GM12878 (cell line): ENCODE measurements around the gene PTK7. TPM values are rescaled to one million over a fixed set of nuclear protein-coding genes. Genes with fewer than 3 reads are reported as not detected.

ENCODE experiments used
- ATAC-seq: fragments of 200-7000 bp; cut with Tn5 transposase; 3 replicates; pipeline ENCODE4 v1.9.1; 2020; ENCODE audit warnings: mild to moderate bottlenecking, moderate library complexity
- BruUV-seq: library from RNA; stranded (reverse); fragments of 400-500 nt; replicated peaks from 2 replicates; lab custom pipeline; 2021; lab: Mats Ljungman, UMichigan
- CTCF ChIA-PET: fragments of 300-600 bp; sonication (Branson Sonifier 250); formaldehyde crosslinking; extraction: SDS; loops from one replicate; lab custom pipeline; 2021; ENCODE audit warnings: inconsistent platforms; lab: Yijun Ruan, JAX
- POLR2A ChIA-PET: fragments of 350-600 bp; formaldehyde crosslinking; extraction: SDS; loops from one replicate; lab custom pipeline; 2021; ENCODE audit warnings: inconsistent platforms; lab: Charles Lee
- RAD21 ChIA-PET: fragments of 300-600 bp; sonication (Branson Sonifier 250); formaldehyde crosslinking; loops from one replicate; lab custom pipeline; 2023; ENCODE audit warnings: antibody characterized with exemption; ENCODE audit not compliant: unreplicated experiment; lab: Charles Lee
- SMC1A ChIA-PET: fragments of 300-600 bp; sonication (Branson Sonifier 250); formaldehyde crosslinking; loops from one replicate; lab custom pipeline; 2023; ENCODE audit not compliant: unreplicated experiment, uncharacterized antibody; lab: Charles Lee
- DNase-seq: peaks from one replicate; pipeline ENCODE4 v3.0.0-alpha.2; 2011; ENCODE audit warnings: low read depth, low spot score
- FAIRE-seq: peaks from 3 replicates; lab custom pipeline; 2011; peaks lifted over from hg19 to GRCh38; lab: Jason Lieb, UNC
- H2AFZ ChIP-seq: 2 replicates; pipeline ENCODE4 v1.6.0; 2011; ENCODE audit warnings: low read depth, low read length, control low read depth; ENCODE audit not compliant: control insufficient read depth
- H3K27ac ChIP-seq: 2 replicates; pipeline ENCODE4 v1.5.1; 2011; ENCODE audit warnings: control low read depth; ENCODE audit not compliant: control insufficient read depth, insufficient read depth
- H3K27me3 ChIP-seq, 2 experiments: replicated peaks in 1 of 2; 2 replicates each; pipeline versions ENCODE4 v1.6.0 to v1.6.1; 2011; ENCODE audit warnings: low read length in 1 of 2; ENCODE audit not compliant: control insufficient read depth in 2 of 2, insufficient read depth in 2 of 2
- H3K36me3 ChIP-seq, 2 experiments: 2 replicates each; pipeline ENCODE4 v1.5.1; 2011; ENCODE audit warnings: low read length in 1 of 2; ENCODE audit not compliant: control insufficient read depth in 2 of 2, insufficient read depth in 2 of 2
- H3K4me1 ChIP-seq: 2 replicates; pipeline ENCODE4 v1.6.1; 2011; ENCODE audit warnings: mild to moderate bottlenecking, low read length, moderate library complexity, mixed read lengths; ENCODE audit not compliant: control insufficient read depth, insufficient read depth
- H3K4me2 ChIP-seq: 2 replicates; pipeline ENCODE4 v1.6.0; 2011; ENCODE audit warnings: control low read depth; ENCODE audit not compliant: control insufficient read depth, insufficient read depth
- H3K4me3 ChIP-seq: fragments of 200-600 bp; sonication (generic); 2 replicates; pipeline ENCODE4 v1.5.1; 2016
- H3K79me2 ChIP-seq: 2 replicates; pipeline ENCODE4 v1.6.0; 2011; ENCODE audit warnings: low read length; ENCODE audit not compliant: control insufficient read depth, insufficient read depth
- H3K9ac ChIP-seq: 2 replicates; pipeline ENCODE4 v1.8.0; 2011; ENCODE audit warnings: low read length, control low read depth, mixed read lengths; ENCODE audit not compliant: control insufficient read depth, insufficient read depth
- H3K9me3 ChIP-seq: replicated peaks from 3 replicates; pipeline ENCODE4 v1.5.1; 2011; ENCODE audit warnings: mild to moderate bottlenecking, low read length; ENCODE audit not compliant: control insufficient read depth, insufficient read depth
- H4K20me1 ChIP-seq: 2 replicates; pipeline ENCODE4 v1.6.0; 2011; ENCODE audit not compliant: control insufficient read depth, insufficient read depth
- CREM ChIP-seq: IDR thresholded peaks from 2 replicates; pipeline ENCODE4 v1.6.1; 2014; ENCODE audit warnings: antibody characterized with exemption, low read depth
- E2F8 ChIP-seq: fragments of 450-650 bp; IDR thresholded peaks from 2 replicates; pipeline ENCODE4 v1.6.1; 2018; ENCODE audit warnings: mild to moderate bottlenecking, low read depth, moderate library complexity; ENCODE audit not compliant: partially characterized antibody
- NR2F1 ChIP-seq: fragments of 450-650 bp; conservative IDR thresholded peaks from 2 replicates; pipeline ENCODE4 v1.6.1; 2017; ENCODE audit warnings: mild to moderate bottlenecking
- POLR2A ChIP-seq: IDR thresholded peaks from 2 replicates; pipeline ENCODE4 v1.6.1; 2011; ENCODE audit warnings: low read depth, mild to moderate bottlenecking, low read length
- POLR2AphosphoS5 ChIP-seq: IDR thresholded peaks from 2 replicates; pipeline ENCODE4 v1.6.1; 2011; ENCODE audit warnings: mild to moderate bottlenecking, low read length, inconsistent platforms
- RAD21 ChIP-seq: IDR thresholded peaks from 2 replicates; pipeline ENCODE4 v1.6.1; 2011; ENCODE audit warnings: mild to moderate bottlenecking, low read depth, low read length, moderate library complexity; ENCODE audit not compliant: insufficient read depth
- REST ChIP-seq: IDR thresholded peaks from 2 replicates; pipeline ENCODE4 v1.6.1; 2012; ENCODE audit warnings: mild to moderate bottlenecking, low read depth, low read length
- SMARCA5 ChIP-seq: fragments of 450-650 bp; IDR thresholded peaks from 2 replicates; pipeline ENCODE4 v1.6.1; 2017; ENCODE audit warnings: mild to moderate bottlenecking
- SPI1 ChIP-seq: IDR thresholded peaks from 2 replicates; pipeline ENCODE4 v1.6.1; 2011; ENCODE audit warnings: low read depth, mild to moderate bottlenecking, low read length, moderate library complexity, borderline replicate concordance; ENCODE audit not compliant: insufficient read depth
- ZNF24 ChIP-seq: fragments of 450-650 bp; IDR thresholded peaks from 2 replicates; pipeline ENCODE4 v1.6.1; 2017; ENCODE audit warnings: antibody characterized with exemption, mild to moderate bottlenecking
- ZNF592 ChIP-seq: fragments of 450-650 bp; IDR thresholded peaks from 2 replicates; pipeline ENCODE4 v1.6.1; 2017; ENCODE audit warnings: mild to moderate bottlenecking, moderate library complexity
- WGBS: methylation state at CpG from one replicate; pipeline ENCODE4 v1.1.6; 2016; ENCODE audit warnings: low lambda C conversion rate; ENCODE audit not compliant: insufficient replicate concordance, insufficient coverage; ENCODE audit errors: missing lambda C conversion rate; 5-methylcytosine and 5-hydroxymethylcytosine counted together
- in situ Hi-C: fragments of 300-500 bp; cut with MboI; formaldehyde crosslinking; loops from 9 replicates; pipeline ENCODE4 v1.14.3; 2018; ENCODE audit warnings: mixed read lengths
- intact Hi-C: fragments of 100-400 bp; cut with micrococcal nuclease; formaldehyde crosslinking; loops from one replicate; pipeline ENCODE4 v1.14.2; 2022; ENCODE audit not compliant: unreplicated experiment
- polyA plus RNA-seq, 11 experiments: library from polyadenylated mRNA; depleted of rRNA in 4 of 11; unstranded in 6 of 11; stranded (reverse) in 5 of 11; fragments of >200 nt; fragmentation: Nextera tagmentation in 4 of 11; fragmentation: Illumina TruSeq in 1 of 11; extraction: Ambion mirVana in 4 of 11; extraction: Trizol in 1 of 11; gene quantifications; 1 replicate in 1 of 11; 2 replicates in 10 of 11; pipeline versions ENCODE4 v1.2.1 to v1.2.3, GENCODE V29; 2011 to 2016; ENCODE audit warnings: inconsistent platforms in 2 of 11, missing spikeins in 2 of 11, low read depth in 1 of 11
- total RNA-seq, 4 experiments: library from RNA; depleted of rRNA in 3 of 4; stranded (reverse); fragments of >200 nt in 3 of 4; fragmentation: Illumina TruSeq in 1 of 4; extraction: Trizol in 1 of 4; gene quantifications; 2 replicates each; pipeline versions ENCODE4 v1.2.1 to v1.2.3, GENCODE V29; 2013 to 2021

The PTK7 gene
- total and polyA plus RNA-seq, 10 of the 15 experiments (the other 5 are each of a cell fraction or from before 2014, with no cell fraction given) = 0.18 to 14.4 (median 3.3) TPM; not detected in 1

- RAD21 ChIA-PET = interaction anchor here (1.4 kb wide), 1 partner anchor 182 kb away, joined by 3 read pairs; no protein-coding TSS in a partner anchor
Measured at GRCh38 chr6:43146261-43146660, 70.1 kb downstream of the PTK7 start.

More at GRCh38 chr6:43146261-43146660, 70.1 kb downstream of the PTK7 start:
- no peak overlapping the region for H3K4me2 ChIP-seq
- TF ChIP-seq NR2F1 (no peak), CREM (no peak), SPI1 (no peak), E2F8 (no peak), RAD21 (no peak), ZNF24 (no peak), REST (no peak), POLR2A (no peak), SMARCA5 (no peak), POLR2AphosphoS5 (no peak), ZNF592 (no peak)
- BruUV-seq = no TSS peak
- H2AFZ ChIP-seq = no peak overlapping the region
- CTCF ChIA-PET = interaction anchor here (0.5 to 2.0 kb wide), 4 partner anchors 11 to 245 kb away, joined by 3 to 10 read pairs (median 3); no protein-coding TSS in a partner anchor
- no peak for ATAC-seq
- no peak for DNase-seq
- no peaks in the 10 kb centered on the region for H3K79me2 ChIP-seq
- H3K9ac ChIP-seq = no peak overlapping the region
- H3K9me3 ChIP-seq = no peaks in the 10 kb centered on the region
- POLR2A ChIA-PET = interaction anchor here (0.6 to 1.0 kb wide), 2 partner anchors 22 to 132 kb away, joined by 3 read pairs; partner anchors contain the start of genes KLHDC3 and MEA1
- SMC1A ChIA-PET = interaction anchor here (1.4 to 2.0 kb wide), 3 partner anchors 87 to 158 kb away, joined by 3 to 6 read pairs (median 3); partner anchors contain the start of genes KLC4 and MRPL2
- intact Hi-C loops = no loop called here
- no peaks in the 10 kb centered on the region for H4K20me1 ChIP-seq
- 27% methylated on average over 3 of the region's 3 CpGs for WGBS
- in situ Hi-C loops = no loop called here
- no peaks in the 10 kb centered on the region for H3K36me3 ChIP-seq
- no peaks in the 10 kb centered on the region for H3K4me1 ChIP-seq
- no peak overlapping the region for H3K27ac ChIP-seq
- H3K4me3 ChIP-seq = no peak overlapping the region
- H3K27me3 ChIP-seq = no peaks in the 10 kb centered on the region; a peak in 1 of 4 replicates
- no peak for FAIRE-seq
